Stimulated activated CD4-positive, alpha-beta T cell treated with anti-CD3 and anti-CD28 coated beads, Interleukin-15, amount 100 ng/mL, for 24 hours (primary cell): ENCODE data around the gene GRIN1.

Experiments
- DNase-seq: peaks from one replicate; pipeline ENCODE4 v3.0.0-alpha.2; 2020

The GRIN1 gene

GRCh38 chr9:137180491-137180890, 41.5 kb downstream of the GRIN1 start:
- DNase-seq, result no peak

GRCh38 chr9:137181680-137182079, 42.7 kb downstream of the GRIN1 start:
- no peak for DNase-seq

GRCh38 chr9:137182836-137183235, 43.9 kb downstream of the GRIN1 start:
- no peak for DNase-seq

GRCh38 chr9:137183980-137184595, 45.1 kb downstream of the GRIN1 start:
- no peak for DNase-seq

GRCh38 chr9:137184881-137185660, 46.1 kb downstream of the GRIN1 start:
- DNase-seq, result no peak

GRCh38 chr9:137185921-137186320, 47.0 kb downstream of the GRIN1 start:
- DNase-seq, result no peak

GRCh38 chr9:137186385-137186784, 47.4 kb downstream of the GRIN1 start:
- DNase-seq, result no peak

- no peak for DNase-seq
These were observed 48.4 kb downstream of the GRIN1 start for GRCh38 chr9:137187386-137187785.

- DNase-seq, result no peak
These were observed 49.1 kb downstream of the GRIN1 start for GRCh38 chr9:137188086-137188489.

- peak; percentile 94 for DNase-seq
These were observed 49.7 kb downstream of the GRIN1 start, which contains the start of the genes ANAPC2 and SSNA1 for GRCh38 chr9:137188490-137189296. Gene ANAPC2 (minus strand): TSS chr9:137188560. CDS start chr9:137188532, 28 bp downstream. Gene SSNA1 (plus strand): TSS chr9:137188676. CDS start chr9:137188727, 51 bp downstream.

GRCh38 chr9:137189297-137190295, 50.6 kb downstream of the GRIN1 start:
- no peak for DNase-seq

GRCh38 chr9:137190315-137190856, 51.4 kb downstream of the GRIN1 start:
- no peak for DNase-seq

- DNase-seq, result no peak
These were observed 52.3 kb downstream of the GRIN1 start for GRCh38 chr9:137191245-137191644.

GRCh38 chr9:137191691-137192447, 52.9 kb downstream of the GRIN1 start:
- DNase-seq, result no peak

GRCh38 chr9:137192448-137192780, 53.5 kb downstream of the GRIN1 start:
- no peak for DNase-seq

- no peak for DNase-seq
These were observed 53.9 kb downstream of the GRIN1 start for GRCh38 chr9:137192859-137193258.

GRCh38 chr9:137193771-137194170, 54.8 kb downstream of the GRIN1 start:
- DNase-seq, result no peak

- DNase-seq, result no peak
These were observed 55.4 kb downstream of the GRIN1 start for GRCh38 chr9:137194388-137194787.

GRCh38 chr9:137194909-137195308, 56.0 kb downstream of the GRIN1 start:
- DNase-seq, result no peak

GRCh38 chr9:137195525-137196220, 56.7 kb downstream of the GRIN1 start:
- no peak for DNase-seq
